PC-3 (cell line): ENCODE measurements around the gene KRTAP9-8. TPM values are rescaled to one million over a fixed set of nuclear protein-coding genes. Genes with fewer than 3 reads are reported as not detected.
"Not testable (repeated sequence)": the region's sequence is repeated elsewhere in the genome, so short reads cannot be mapped to it uniquely, and the experiment has no call there.

Experiments used
- ATAC-seq: fragments of 200-7000 bp; cut with Tn5 transposase; 2 replicates; pipeline ENCODE4 v1.9.1; 2020; ENCODE audit warnings: mild to moderate bottlenecking, moderate library complexity
- BruUV-seq: library from RNA; stranded (reverse); fragments of 400-500 nt; replicated peaks from 2 replicates; lab custom pipeline; 2021; lab: Mats Ljungman, UMichigan
- CTCF ChIA-PET: fragments of 300-600 bp; sonication (Branson Sonifier 250); formaldehyde crosslinking; loops from one replicate; lab custom pipeline; 2022; ENCODE audit warnings: antibody characterized with exemption; lab: Charles Lee
- POLR2A ChIA-PET: fragments of 300-600 bp; sonication (Branson Sonifier 250); formaldehyde crosslinking; loops from one replicate; lab custom pipeline; 2022; ENCODE audit warnings: antibody characterized with exemption; ENCODE audit not compliant: unreplicated experiment; lab: Charles Lee
- DNase-seq: peaks from one replicate; pipeline ENCODE4 v3.0.0-alpha.2; 2015
- H2AFZ ChIP-seq: fragments of 300-600 bp; sonication (generic); 2 replicates; pipeline ENCODE4 v1.6.0; 2016; ENCODE audit warnings: antibody characterized with exemption, low read length
- H3F3A ChIP-seq: fragments of 300-600 bp; sonication (generic); one replicate; pipeline ENCODE4 v1.6.0; 2017; ENCODE audit warnings: antibody characterized with exemption, low read length, control low read depth, mild to moderate bottlenecking; ENCODE audit not compliant: unreplicated experiment
- H3K27ac ChIP-seq: fragments of 300-600 bp; sonication (generic); 2 replicates; pipeline ENCODE4 v1.5.1; 2016; ENCODE audit warnings: mild to moderate bottlenecking, low read length
- H3K27me3 ChIP-seq: fragments of 300-600 bp; sonication (generic); 2 replicates; pipeline ENCODE4 v1.6.1; 2016; ENCODE audit warnings: low read length, mixed read lengths
- H3K36me3 ChIP-seq: fragments of 300-600 bp; sonication (generic); 2 replicates; pipeline ENCODE4 v1.6.1; 2016; ENCODE audit warnings: low read depth, mixed run types, low read length, mixed read lengths
- H3K4me1 ChIP-seq: fragments of 300-600 bp; sonication (generic); 2 replicates; pipeline ENCODE4 v1.5.1; 2016; ENCODE audit warnings: low read length; ENCODE audit not compliant: insufficient read depth
- H3K4me2 ChIP-seq: fragments of 300-600 bp; sonication (generic); 2 replicates; pipeline ENCODE4 v1.6.0; 2016; ENCODE audit warnings: low read length
- H3K4me3 ChIP-seq: fragments of 300-600 bp; sonication (generic); 2 replicates; pipeline ENCODE4 v1.5.1; 2016; ENCODE audit warnings: mild to moderate bottlenecking, low read length, mixed read lengths
- H3K79me2 ChIP-seq: fragments of 300-600 bp; sonication (generic); 2 replicates; pipeline ENCODE4 v1.6.1; 2017; ENCODE audit warnings: low read length, mixed read lengths
- H3K9ac ChIP-seq: fragments of 300-600 bp; sonication (generic); 2 replicates; pipeline ENCODE4 v1.6.0; 2016; ENCODE audit warnings: mild to moderate bottlenecking, low read length
- H3K9me2 ChIP-seq: fragments of 300-600 bp; sonication (generic); replicated peaks from 2 replicates; pipeline ENCODE4 v1.6.1; 2016; ENCODE audit warnings: mixed run types, low read length, mixed read lengths
- H3K9me3 ChIP-seq: fragments of 300-600 bp; sonication (generic); 2 replicates; pipeline ENCODE4 v1.6.1; 2016; ENCODE audit warnings: low read length, mixed read lengths
- H4K20me1 ChIP-seq: fragments of 300-600 bp; sonication (generic); 2 replicates; pipeline ENCODE4 v1.6.1; 2016; ENCODE audit warnings: low read length, mixed read lengths
- EZH2 ChIP-seq: fragments of 300-600 bp; sonication (generic); IDR thresholded peaks from one replicate; pipeline ENCODE4 v1.6.1; 2017; ENCODE audit warnings: antibody characterized with exemption, mild to moderate bottlenecking, low read length; ENCODE audit not compliant: unreplicated experiment
- EZH2phosphoT487 ChIP-seq: fragments of 300-600 bp; sonication (generic); IDR thresholded peaks from 2 replicates; pipeline ENCODE4 v1.6.1; 2018; ENCODE audit warnings: mild to moderate bottlenecking, antibody characterized with exemption, low read length, borderline replicate concordance
- intact Hi-C: fragments of 100-400 bp; cut with micrococcal nuclease; formaldehyde crosslinking; loops from 2 replicates; pipeline ENCODE4 v1.9.0; 2023
- total RNA-seq: library from RNA; depleted of rRNA; stranded (reverse); fragments of >200 nt; gene quantifications from 2 replicates; pipeline ENCODE4 v1.2.3, GENCODE V29; 2014
- TF ChIP-seq, protein P1 (sequence below): fragments of 300-600 bp; sonication (generic); conservative IDR thresholded peaks from 2 replicates; pipeline ENCODE4 v1.5.1; 2017; ENCODE audit warnings: antibody characterized with exemption, low read depth, mild to moderate bottlenecking, low read length

The KRTAP9-8 gene
- total RNA-seq, 1 experiment from 2014 or later = not detected

DNA sequence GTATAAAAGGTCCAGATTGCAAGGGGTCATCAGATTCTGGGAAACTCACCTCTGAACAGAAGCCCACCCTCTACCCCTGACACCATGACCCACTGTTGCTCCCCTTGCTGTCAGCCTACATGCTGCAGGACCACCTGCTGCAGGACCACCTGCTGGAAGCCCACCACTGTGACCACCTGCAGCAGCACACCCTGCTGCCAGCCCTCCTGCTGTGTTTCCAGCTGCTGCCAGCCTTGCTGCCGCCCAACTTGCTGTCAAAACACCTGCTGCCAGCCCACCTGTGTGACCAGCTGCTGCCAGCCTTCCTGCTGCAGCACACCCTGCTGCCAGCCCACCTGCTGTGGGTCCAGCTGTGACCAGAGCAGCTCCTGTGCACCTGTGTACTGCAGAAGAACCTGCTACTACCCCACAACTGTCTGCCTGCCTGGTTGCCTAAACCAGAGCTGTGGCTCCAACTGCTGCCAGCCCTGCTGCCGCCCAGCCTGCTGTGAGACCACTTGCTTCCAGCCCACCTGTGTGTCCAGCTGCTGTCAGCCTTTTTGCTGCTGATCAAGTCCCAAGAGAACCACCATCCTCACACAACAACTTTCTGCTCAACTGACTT is 11.9 kb downstream of the KRTAP9-8 start, which contains the start of gene KRTAP9-4:
KRTAP9-4 (plus strand) TSS at position 51 of the 604 bp plus-strand sequence; CDS start at position 85, 34 bp downstream.
- H3K4me2 ChIP-seq, H3K9me3 ChIP-seq, H2AFZ ChIP-seq, intact Hi-C loops, H3K36me3 ChIP-seq, H3K9ac ChIP-seq, POLR2A ChIA-PET, H3K4me1 ChIP-seq, CTCF ChIA-PET, BruUV-seq, H3K9me2 ChIP-seq, H3F3A ChIP-seq, H3K27ac ChIP-seq, H3K79me2 ChIP-seq, H4K20me1 ChIP-seq, DNase-seq, ATAC-seq, H3K27me3 ChIP-seq, H3K4me3 ChIP-seq: not testable (repeated sequence)

DNA sequence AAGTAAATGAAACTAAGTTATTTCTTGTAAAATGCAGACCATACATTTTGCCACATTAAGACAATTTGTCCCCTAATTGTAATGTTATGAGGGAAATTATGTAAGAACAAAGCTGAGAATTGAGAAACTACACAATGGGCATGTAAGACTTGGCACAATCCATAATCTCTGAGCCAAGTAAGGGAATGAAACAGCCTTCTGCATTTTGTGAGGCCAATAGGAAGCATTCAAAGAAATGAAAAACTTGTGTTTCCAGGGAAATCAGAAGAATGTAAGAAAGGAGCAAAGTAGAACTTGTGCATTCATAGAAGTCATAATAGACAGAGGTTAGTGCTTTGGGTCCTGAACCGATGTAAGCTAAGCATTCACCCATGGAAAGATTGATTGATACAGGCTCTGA is 13.5 kb downstream of the KRTAP9-8 start:
- Histone ChIP-seq H3K27me3 (no peaks in the 10 kb centered on the region), H3K27ac (no peak overlapping the region), H3K36me3 (no peaks in the 10 kb centered on the region), H2AFZ (no peak overlapping the region), H3K9me3 (no peaks in the 10 kb centered on the region), H3K9me2 (no peaks in the 10 kb centered on the region), H3F3A (no peaks in the 10 kb centered on the region), H3K4me2 (no peak overlapping the region), H3K9ac (no peak overlapping the region), H3K4me1 (no peaks in the 10 kb centered on the region), H4K20me1 (no peaks in the 10 kb centered on the region), H3K4me3 (no peak overlapping the region), H3K79me2 (no peaks in the 10 kb centered on the region)
- no peak for ATAC-seq
- ChIA-PET CTCF (no interaction called here), POLR2A (no interaction called here)
- no TSS peak for BruUV-seq
- intact Hi-C loops = no loop called here
- TF ChIP-seq, protein P1, sequence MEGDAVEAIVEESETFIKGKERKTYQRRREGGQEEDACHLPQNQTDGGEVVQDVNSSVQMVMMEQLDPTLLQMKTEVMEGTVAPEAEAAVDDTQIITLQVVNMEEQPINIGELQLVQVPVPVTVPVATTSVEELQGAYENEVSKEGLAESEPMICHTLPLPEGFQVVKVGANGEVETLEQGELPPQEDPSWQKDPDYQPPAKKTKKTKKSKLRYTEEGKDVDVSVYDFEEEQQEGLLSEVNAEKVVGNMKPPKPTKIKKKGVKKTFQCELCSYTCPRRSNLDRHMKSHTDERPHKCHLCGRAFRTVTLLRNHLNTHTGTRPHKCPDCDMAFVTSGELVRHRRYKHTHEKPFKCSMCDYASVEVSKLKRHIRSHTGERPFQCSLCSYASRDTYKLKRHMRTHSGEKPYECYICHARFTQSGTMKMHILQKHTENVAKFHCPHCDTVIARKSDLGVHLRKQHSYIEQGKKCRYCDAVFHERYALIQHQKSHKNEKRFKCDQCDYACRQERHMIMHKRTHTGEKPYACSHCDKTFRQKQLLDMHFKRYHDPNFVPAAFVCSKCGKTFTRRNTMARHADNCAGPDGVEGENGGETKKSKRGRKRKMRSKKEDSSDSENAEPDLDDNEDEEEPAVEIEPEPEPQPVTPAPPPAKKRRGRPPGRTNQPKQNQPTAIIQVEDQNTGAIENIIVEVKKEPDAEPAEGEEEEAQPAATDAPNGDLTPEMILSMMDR = no peak
- TF ChIP-seq EZH2phosphoT487 = no peak
- no peak for TF ChIP-seq EZH2
- DNase-seq = no peak

- no peaks in the 10 kb centered on the region for H3K27me3 ChIP-seq
- H3F3A ChIP-seq = no peaks in the 10 kb centered on the region
- H3K9ac ChIP-seq = no peak overlapping the region
- DNase-seq (no peak), ATAC-seq (no peak)
- H3K4me3 ChIP-seq = no peak overlapping the region
- no peaks in the 10 kb centered on the region for H3K36me3 ChIP-seq
- no peaks in the 10 kb centered on the region for H3K9me3 ChIP-seq
- H3K27ac ChIP-seq = no peak overlapping the region
- TF ChIP-seq EZH2phosphoT487 (no peak), EZH2 (no peak)
- TF ChIP-seq, protein P1 = no peak
- intact Hi-C loops = no loop called here
- no peaks in the 10 kb centered on the region for H3K9me2 ChIP-seq
- no peak overlapping the region for H3K4me2 ChIP-seq
- H3K79me2 ChIP-seq = no peaks in the 10 kb centered on the region
- no peak overlapping the region for H2AFZ ChIP-seq
- ChIA-PET POLR2A (no interaction called here), CTCF (no interaction called here)
- no TSS peak for BruUV-seq
- no peaks in the 10 kb centered on the region for H4K20me1 ChIP-seq
- no peaks in the 10 kb centered on the region for H3K4me1 ChIP-seq
Measured at GRCh38 chr17:41254861-41255260, 17.1 kb downstream of the KRTAP9-8 start.

DNA sequence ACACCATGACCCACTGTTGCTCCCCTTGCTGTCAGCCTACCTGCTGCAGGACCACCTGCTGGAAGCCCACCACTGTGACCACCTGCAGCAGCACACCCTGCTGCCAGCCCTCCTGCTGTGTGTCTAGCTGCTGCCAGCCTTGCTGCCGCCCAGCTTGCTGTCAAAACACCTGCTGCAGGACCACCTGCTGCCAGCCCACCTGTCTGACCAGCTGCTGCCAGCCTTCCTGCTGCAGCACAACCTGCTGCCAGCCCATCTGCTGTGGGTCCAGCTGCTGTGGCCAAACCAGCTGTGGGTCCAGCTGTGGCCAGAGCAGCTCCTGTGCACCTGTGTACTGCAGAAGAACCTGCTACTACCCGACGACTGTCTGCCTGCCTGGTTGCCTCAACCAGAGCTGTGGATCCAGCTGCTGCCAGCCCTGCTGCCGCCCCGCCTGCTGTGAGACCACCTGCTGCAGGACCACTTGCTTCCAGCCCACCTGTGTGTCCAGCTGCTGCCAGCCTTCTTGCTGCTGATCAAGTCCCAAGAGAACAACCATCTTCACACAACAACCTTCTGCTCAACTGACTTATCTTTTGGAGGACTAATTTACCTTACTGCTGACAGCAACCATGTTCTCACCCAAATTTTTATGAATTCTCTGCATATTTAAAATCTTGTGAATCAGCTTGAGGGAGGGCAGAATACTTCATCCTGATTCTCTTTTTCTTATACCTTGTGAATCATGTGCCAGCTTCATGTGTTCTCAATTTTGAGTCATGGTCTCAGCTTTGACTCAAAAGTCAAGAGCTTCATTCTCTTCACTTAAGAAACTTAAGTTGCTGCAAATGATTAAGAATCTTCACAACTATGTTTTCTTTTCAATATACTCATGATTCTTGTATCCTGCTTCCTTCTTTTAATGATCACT is 17.8 kb downstream of the KRTAP9-8 start, which contains the start of gene KRTAP9-9:
KRTAP9-9 (plus strand) TSS at position 4 of the 910 bp plus-strand sequence.
- H4K20me1 ChIP-seq, BruUV-seq, H3K9me3 ChIP-seq, POLR2A ChIA-PET, H3K36me3 ChIP-seq, H3K9ac ChIP-seq, H3K4me2 ChIP-seq, ATAC-seq, CTCF ChIA-PET, H3K27me3 ChIP-seq, H2AFZ ChIP-seq, H3F3A ChIP-seq, H3K79me2 ChIP-seq, intact Hi-C loops, H3K4me3 ChIP-seq, DNase-seq, H3K9me2 ChIP-seq, H3K27ac ChIP-seq, H3K4me1 ChIP-seq: not testable (repeated sequence)
